ENCODE data around the gene AOPEP.

Gene AOPEP

GRCh38 chr9:95074632-95075031 lies 348.1 kb downstream of the AOPEP start:
- no peak for DNase-seq

- no peak for DNase-seq
Measured at GRCh38 chr9:95075700-95076099, 349.2 kb downstream of the AOPEP start.

- DNase-seq = no peak
Measured at GRCh38 chr9:95076696-95077052, 350.2 kb downstream of the AOPEP start.

- no peak for DNase-seq
Measured at GRCh38 chr9:95077053-95077765, 350.7 kb downstream of the AOPEP start.

GRCh38 chr9:95077766-95078370 lies 351.4 kb downstream of the AOPEP start:
- no peak for DNase-seq

GRCh38 chr9:95078511-95078910 lies 352.0 kb downstream of the AOPEP start:
- no peak for DNase-seq

GRCh38 chr9:95078939-95079338 lies 352.4 kb downstream of the AOPEP start:
- DNase-seq = no peak

- no peak for DNase-seq
Measured at GRCh38 chr9:95079461-95079860, 353.0 kb downstream of the AOPEP start.

GRCh38 chr9:95080961-95081647 lies 354.6 kb downstream of the AOPEP start:
- no peak for DNase-seq

- DNase-seq = no peak
Measured at GRCh38 chr9:95081998-95082397, 355.5 kb downstream of the AOPEP start.

GRCh38 chr9:95082401-95083084 lies 356.0 kb downstream of the AOPEP start:
- DNase-seq = no peak

GRCh38 chr9:95083086-95083768 lies 356.7 kb downstream of the AOPEP start:
- DNase-seq = no peak

- DNase-seq = no peak
Measured at GRCh38 chr9:95084254-95084934, 357.9 kb downstream of the AOPEP start.

- DNase-seq = no peak
Measured at GRCh38 chr9:95085036-95085770, 358.7 kb downstream of the AOPEP start.

- DNase-seq = no peak
Measured at GRCh38 chr9:95085861-95086563, 359.5 kb downstream of the AOPEP start.

GRCh38 chr9:95086564-95086955 lies 360.1 kb downstream of the AOPEP start:
- no peak for DNase-seq

GRCh38 chr9:95087659-95088242 lies 361.3 kb downstream of the AOPEP start:
- DNase-seq = peak; percentile 18

- DNase-seq = no peak
Measured at GRCh38 chr9:95088421-95089161, 362.1 kb downstream of the AOPEP start.

GRCh38 chr9:95089257-95090022 lies 362.9 kb downstream of the AOPEP start:
- no peak for DNase-seq

All from hematopoietic multipotent progenitor cell treated with erythropoietin and hydrocortisone succinate and interleukin-3 and kit ligand, for 8 days (in vitro differentiated cells).